Fibroblast of skin of abdomen (primary cell): ENCODE data around the gene USF2.

Source experiments
- DNase-seq: peaks from one replicate; pipeline ENCODE4 v3.0.0-alpha.2; 2013

USF2 gene

DNA sequence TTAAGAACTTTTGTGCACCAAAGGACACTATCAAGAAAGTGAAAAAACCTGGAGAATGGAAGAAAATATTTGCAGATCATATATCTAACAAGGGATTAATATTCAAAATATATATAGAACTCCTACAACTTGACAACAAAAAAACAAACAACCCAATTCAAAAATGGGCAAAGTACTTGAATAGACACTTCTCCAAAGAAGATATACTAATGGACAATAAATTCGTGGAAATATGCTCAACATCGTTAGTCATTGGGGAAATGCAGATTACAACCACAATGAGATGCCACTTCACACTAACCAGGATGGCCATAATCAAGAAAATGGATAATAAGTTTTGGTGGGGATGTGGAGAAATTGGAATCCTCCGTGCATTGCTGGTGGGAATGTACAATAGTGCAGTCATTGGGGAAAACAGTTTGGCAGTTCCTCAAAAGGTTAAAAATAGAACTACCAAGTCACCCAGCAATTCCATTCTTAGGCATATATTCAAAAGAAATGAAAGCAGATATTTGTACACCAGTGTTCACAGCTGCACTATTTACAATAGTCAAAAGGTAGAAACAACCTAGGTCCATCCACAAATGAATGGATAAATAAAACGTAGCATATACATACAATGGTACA lies 22.2 kb upstream of the USF2 start:
- no peak for DNase-seq

- no peak for DNase-seq
Measured at GRCh38 chr19:35247526-35248309, 21.0 kb upstream of the USF2 start.

DNA sequence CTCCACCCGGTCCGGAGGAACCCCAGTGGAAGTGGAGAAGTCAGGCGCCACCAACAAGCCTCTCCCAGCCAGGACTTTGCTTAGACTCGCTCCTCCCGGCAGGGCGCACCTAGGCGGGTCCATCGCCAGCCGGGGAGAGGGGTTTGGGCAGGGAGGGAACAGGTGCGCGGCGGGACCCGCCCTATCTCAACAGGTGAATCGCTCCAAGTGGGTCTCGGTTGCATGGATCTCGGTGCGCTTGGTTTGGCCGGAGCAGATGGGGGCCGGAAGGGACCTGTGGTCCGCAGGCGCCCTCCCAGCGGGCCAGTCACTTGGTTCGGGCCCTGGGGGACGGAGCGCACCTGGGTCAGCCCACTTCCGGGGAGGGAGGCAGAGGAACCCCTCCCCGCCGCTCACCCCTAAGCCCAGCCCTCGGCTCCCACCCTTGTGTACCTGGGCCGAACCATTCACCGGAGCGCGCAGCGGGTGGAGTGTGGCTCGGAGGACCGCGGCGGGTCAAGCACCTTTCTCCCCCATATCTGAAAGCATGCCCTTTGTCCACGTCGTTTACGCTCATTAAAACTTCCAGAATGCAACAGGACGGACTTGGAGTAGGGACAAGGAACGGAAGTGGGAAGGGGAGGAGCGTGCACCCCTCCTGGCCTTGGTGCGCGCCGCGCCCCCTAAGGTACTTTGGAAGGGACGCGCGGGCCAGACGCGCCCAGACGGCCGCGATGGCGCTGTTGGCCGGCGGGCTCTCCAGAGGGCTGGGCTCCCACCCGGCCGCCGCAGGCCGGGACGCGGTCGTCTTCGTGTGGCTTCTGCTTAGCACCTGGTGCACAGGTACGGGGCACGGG lies 20.2 kb upstream of the USF2 start, which contains the start of gene LSR:
Gene LSR (plus strand): TSS at position 693 of the 836 bp plus-strand sequence. CDS start 21 bp downstream, at position 714.
- DNase-seq = no peak

GRCh38 chr19:35249146-35249847 lies 19.5 kb upstream of the USF2 start:
- DNase-seq = no peak

DNA sequence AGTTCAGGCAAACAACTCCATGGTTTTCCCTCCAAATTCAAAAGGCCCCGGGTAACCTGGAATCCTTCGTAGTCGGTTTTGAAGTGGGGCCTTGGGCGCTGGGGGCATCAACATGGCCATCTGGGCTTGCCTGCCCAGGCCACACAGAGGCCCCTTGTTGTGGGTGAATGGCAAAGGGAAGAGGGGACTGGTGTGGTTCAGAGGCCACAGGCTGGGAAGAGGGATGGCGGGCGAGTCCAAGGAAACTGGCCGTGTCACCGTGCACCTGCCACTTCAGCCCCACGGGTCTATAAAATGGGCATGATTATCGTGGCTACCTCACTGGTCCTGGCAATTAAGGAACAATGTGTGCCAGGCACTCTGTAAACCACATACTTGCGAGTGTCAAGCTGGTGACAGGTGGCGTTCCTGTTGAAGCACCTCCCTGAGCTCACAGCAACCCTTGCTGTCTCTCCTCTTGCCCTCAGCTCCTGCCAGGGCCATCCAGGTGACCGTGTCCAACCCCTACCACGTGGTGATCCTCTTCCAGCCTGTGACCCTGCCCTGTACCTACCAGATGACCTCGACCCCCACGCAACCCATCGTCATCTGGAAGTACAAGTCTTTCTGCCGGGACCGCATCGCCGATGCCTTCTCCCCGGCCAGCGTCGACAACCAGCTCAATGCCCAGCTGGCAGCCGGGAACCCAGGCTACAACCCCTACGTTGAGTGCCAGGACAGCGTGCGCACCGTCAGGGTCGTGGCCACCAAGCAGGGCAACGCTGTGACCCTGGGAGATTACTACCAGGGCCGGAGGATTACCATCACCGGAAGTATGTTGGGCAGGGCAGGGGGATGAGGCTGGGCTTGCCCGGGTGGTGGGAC lies 18.7 kb upstream of the USF2 start:
- DNase-seq = no peak

DNA sequence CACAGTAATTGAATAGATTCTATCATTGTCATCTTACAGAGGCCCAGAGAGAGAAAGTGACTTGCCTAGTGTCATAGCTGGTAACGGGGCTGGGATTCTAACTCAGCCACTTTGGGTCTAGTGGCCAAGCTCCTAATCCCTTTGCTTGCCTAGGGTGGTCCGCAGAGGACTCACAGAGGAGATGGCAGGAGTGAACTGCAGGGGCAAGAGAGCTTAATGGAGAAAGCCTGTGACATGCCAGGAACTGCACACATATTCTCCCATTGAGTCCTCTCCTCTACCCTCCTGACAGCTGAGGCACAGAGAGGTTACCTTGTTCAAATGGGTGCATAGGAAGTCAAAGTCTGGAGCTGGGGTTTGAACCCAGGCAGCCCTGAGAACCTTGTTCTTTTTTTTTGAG lies 17.3 kb upstream of the USF2 start:
- DNase-seq = no peak

DNA sequence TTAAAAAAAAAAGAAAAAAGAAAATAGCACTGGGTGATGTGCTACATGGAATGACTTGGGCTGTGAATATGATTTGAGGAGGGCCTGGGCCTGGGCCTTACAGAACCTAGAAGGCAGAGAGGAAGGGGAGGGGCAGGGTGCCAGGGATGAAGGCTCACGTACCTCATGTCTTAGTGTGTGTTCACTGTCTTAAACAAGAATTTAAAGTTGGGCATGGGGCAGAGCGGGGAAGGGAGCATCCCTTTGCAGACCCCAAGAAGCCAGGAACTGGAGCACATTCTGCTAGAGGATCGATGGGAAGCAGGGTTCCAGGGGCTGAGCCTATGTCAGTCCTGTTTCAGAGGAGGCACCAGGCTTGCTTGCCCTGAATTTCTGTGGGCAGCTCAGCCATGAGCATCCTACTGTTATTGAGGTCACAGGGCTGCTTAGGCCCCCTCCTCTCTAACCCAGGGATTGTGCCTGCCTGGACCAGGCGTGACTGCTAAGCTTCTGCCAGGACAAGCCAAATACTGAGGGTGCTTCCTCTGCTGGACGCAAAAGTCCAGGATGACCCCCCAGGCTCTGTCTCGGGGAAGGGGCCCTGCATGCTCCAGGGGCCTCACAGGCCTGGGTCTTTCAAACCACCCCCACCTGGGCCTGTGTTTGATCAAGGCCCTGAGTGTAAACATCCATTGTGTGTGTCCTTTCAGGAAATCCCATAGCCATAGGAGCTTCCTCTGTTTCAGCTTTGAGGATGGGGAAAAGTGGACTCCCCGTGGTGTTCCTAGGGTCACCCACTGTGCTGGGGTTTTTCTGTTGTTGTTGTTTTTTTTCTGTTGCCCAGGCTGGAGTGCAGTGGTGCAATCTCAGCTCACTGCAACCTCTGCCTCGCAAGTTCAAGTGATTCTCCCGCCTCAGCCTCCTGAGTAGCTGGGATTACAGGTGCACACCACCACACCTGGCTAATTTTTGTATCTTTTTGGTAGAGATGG lies 15.2 kb upstream of the USF2 start:
- DNase-seq = no peak

DNA sequence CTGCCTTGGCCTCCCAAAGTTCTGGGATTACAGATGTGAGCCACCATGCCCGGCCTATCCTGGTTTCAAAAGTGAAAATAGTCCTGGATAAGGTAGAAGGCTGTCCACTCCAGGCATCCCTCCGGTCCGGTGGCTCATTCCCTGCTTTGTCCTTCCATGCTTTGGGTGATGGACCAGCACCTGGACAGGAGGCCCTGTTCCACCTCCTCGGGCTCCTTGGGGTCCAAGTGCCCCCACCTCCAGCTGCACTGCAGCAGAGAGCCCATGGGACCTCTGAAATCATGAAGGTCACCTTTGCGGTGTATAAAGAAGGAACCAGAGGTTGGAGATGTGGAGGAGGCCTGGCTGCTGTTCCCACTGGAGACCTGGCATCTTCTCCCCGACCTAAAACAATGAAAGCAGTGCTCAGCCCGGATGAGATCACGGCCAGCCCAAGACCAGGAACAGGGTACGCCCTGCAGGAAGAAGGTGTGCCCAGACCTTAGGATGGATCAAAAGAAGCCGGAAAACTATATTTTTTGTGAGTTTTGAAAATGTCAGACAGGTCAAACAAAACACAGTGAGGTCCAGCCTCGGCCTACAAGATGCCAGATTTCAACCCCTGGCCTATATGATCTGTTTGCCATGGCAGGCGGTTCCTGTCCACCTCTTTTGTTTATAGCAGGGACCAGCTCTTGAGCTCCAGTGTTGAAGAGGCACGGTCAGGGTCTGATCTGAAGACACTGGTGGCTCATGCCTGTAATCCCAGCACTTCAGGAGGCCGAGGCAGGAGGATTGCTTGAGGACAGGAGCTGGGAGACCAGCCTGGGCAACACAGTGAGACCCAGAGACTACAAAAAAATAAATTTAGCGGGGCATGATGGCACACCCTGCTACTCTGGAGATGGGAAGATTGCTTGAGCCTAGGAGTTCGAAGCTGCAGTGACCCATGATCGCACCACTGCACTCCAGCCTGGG lies 14.1 kb upstream of the USF2 start:
- no peak for DNase-seq

DNA sequence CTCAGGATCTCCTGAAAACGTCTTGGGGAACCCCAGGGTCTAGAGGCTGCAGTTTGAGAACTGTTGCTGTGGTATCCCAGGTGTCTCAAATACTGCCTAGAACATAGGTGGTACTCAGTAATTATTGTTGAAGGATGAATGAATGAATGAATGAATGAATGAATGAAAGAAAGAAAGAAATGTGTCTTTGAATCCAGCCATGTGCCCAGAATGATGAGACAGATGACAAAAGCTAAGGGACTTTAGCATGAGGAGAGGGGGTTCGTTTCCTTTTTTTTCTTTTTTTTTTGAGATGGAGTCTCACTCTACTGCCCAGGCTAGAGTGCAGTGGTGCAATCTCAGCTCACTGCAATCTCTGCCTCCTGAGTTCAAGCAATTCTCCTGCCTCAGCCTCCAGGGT lies 12.2 kb upstream of the USF2 start:
- DNase-seq = no peak

GRCh38 chr19:35257113-35257461 lies 11.7 kb upstream of the USF2 start:
- no peak for DNase-seq

DNA sequence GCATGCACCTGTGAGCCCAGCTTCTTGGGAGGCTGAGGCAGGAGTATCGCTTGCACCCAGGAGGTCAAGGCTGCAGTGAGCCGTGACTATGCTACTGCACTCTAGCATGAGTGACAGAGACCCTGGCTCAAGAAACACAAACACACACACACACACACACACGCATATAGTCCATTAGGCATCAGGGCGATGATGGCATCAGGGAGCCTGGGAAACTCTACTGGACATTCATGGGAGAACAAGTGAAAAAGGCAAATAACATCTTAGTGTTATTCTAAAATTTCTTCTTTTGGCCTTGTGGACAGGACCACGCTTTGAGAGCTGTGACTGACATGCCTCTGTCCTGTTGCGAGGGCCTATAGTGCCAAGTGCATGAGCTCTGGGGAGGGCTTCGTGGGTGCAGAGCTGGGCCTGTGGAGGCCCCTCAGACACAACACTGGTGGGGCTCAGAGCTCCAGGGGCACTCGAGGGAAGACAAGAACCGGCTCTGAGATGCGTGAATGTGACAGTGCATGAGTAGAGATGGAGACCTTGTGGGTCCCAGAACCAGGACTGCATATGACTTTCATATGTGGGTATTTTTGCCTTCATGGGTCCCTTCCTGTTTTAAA lies 8.0 kb upstream of the USF2 start:
- no peak for DNase-seq

DNA sequence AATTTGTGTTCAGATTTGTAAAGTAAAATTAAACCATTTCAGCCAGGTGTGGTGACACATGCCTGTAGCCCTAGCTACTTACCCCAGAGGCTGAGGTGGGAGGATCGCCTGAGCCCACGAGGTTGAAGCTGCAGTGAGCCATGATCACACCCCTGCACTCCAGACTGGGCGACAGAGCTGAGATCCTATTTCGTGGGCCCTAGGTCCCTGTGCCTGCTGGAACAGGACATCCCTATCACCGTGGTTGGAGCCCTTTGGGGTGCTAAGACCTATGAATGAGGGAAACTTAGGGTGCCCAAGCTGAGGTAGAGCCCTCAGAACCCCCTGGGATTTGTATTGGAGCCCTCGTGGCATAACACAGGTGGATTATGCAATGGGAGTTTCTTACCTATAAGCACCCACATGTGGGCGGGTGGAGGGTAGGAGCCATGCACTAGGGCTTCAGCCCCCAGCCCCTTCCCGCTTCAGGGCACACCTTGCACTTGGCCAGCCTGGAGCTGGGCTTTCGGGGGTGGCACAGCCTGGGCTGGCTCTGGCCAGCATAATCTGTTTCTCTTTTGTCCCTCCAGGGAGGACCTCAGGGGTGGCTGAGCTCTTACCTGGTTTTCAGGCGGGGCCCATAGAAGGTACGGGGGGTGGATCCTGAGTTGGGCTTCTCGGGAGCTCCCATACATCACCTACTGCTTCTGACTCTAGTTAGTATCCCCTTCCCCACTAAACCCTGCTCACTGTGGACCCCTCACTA lies 7.2 kb upstream of the USF2 start:
- DNase-seq = no peak

- no peak for DNase-seq
Measured at GRCh38 chr19:35262101-35262761, 6.5 kb upstream of the USF2 start.

DNA sequence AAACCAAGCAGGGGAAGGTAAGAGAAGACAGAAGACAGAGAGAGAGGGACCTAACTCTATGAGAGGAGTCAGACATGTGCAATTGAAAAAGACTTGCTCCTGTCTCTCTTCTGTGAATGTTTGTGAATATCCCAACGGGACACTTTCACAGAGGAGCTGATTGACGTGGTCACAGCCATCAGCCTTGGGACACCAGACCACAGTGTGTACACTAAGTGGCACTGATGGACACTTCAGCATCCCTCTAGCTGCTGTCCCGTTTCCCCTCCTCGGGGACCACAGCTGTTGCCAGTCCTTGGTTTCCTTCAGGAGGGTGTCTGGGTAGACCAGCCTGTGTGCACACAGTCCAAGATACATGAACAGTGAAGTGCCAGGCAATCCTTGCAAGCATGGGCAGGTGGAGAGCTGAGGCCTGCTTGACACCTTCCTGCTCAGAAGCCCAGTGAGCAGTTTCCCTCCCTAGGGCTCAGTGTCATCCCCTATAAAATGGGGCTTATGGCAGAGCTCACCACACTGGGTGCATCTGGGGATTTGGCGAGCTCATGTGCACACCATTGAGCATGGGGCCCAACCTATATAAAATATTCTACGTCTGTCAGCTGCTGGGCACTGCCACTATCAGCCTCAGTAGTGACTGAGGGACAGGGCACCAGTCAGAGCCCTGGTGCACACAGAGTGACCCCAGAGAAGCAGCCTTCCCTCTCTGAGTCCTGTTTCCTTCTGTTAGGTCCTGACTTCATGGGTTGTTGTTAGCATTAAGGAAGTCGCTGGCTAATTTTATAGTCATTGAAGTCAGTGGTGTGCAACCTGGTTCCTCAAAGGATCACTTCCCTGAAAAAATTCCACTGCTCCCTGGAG lies 4.3 kb upstream of the USF2 start:
- DNase-seq = no peak

DNA sequence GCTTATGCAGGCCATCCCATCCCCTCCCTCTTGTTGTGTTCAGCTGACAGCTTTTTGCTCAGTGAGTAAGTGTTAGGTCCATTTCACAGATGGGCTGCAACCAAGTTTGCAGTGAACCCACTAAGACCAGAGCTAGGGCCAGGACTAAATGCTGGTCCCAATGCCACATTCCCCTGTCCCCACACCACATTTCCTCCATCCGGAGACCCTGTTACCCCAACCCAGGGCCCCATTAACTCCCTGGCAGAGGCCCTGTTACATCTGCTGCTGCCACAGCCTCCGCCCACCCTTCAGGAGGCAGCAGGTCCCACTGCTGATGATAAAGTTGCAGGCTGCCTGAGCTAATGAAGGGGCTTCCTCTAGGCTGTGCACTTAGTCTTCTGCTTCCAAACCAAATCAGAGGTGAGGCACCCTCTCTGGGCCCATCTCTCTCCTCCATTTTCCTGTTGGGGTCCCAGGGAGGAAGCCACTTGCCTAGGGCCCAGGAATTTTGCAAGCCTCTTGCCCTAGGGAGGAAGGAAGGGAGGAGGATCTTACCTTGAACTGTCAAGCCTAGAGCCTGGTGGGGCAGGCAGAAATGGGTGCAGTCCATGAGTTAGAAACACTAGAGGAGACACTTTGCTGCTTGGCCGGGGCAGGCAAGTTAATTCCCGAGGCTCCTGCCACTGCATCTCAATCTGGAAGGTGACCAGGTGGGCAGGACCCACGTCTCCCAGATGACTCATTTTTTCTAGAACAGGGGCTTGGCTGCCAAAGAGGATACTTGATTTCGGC lies 3.4 kb upstream of the USF2 start:
- DNase-seq = no peak
